ENCODE results near the gene PPP1CC.

The PPP1CC gene

GRCh38 chr12:110684312-110684836, 58.3 kb downstream of the PPP1CC start:
- no peak for DNase-seq

GRCh38 chr12:110683888-110684287, 58.8 kb downstream of the PPP1CC start:
- DNase-seq: no peak

DNA sequence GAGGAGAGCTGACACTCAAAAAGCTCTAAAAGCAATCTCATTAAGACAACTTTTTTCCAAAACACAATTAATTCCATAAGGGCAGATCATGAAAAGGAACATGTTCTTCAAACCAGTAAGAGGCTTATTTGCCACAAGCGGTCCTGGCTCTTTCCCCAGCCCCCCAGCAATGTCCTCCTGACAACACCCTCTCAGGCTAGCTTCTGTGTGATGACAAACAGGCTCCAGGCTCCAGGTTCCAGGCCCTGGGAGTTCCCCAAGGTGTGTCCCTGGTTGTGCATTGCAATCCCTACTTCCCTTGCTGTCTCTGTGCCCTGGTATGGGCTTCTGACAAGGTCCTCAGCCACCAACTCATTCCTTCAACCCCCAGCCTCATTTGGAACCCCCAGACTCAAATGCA, 62.7 kb downstream of the PPP1CC start:
- no peak for DNase-seq

- DNase-seq: no peak
Observed at GRCh38 chr12:110679201-110679600, 63.5 kb downstream of the PPP1CC start.

DNA sequence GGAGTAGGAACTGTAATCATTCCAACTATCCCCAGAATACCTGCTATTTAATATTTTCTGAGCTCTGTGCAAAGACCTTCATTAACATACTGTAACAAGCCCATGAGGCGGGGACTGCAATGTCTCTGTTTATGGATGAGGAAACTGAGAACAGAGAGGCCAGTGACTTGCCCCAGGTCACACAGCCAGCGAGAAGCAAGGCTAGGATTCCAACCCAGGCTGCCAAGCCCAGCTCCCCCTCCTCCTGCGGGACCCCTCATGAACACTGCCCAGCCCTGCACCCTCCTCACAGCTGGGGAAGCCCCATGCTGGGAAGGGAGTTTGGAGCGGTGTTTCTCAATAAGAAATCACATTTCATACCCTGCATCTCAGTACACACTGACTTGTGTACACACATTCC, 64.7 kb downstream of the PPP1CC start:
- DNase-seq: no peak

DNA sequence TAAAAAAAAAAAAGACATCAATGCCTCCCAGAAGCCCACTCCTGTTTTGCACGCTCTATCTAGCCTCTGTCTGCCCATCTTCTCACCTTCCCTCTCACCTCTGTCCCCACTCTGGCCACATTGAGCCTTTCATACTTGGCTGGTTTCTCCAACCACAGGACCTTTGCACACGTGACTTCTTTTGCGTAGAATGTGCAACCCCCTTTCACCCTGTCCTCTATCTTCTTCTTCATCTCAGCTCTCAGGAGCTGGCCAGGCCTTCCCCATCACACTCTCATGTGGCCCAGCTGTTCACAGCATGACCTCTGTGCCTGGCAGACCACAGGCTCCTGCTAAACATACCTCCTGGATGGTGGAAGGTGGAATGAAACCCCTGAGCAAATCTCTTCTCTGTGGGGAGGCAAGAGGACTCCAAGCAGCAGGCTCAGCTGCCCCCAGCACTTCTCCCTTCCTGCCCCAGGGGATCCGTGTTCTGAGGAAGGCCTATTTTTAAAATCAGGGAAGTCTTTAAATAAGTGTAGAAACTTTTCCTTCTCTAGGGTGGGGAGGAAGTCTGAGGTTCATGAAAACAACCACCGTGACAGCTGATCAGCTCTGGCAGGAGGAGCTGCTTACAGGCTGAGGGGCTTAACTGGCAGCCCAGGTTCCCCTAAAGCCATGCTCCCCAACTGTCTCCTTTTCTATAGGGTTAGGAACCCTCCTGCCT, 65.3 kb downstream of the PPP1CC start:
- no peak for DNase-seq

GRCh38 chr12:110676171-110676570, 66.5 kb downstream of the PPP1CC start:
- no peak for DNase-seq

DNA sequence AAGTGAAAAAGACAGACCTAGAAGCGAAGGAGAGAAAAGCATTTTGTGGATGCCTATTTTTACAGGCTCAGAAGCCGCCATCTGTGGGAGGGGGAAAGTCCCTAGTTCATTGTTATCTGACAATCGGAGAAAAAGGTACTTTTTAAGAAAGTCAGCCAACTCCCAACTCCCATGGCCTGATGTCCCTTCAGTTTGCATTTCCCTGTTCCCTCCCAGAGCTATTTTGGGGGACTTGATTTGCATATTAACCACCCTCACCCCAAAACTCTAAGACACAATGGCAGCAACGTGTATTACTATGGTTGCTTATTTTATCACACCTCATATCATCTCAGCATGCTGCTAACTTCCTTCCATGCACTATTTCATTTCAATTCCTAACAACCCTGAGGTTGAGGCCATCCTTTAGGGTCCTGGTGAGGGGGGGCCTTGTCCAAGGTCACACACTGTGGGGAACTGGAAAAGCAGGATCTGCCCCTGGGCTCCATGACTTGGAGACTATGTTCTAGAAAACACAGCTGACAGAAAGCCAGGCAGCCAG, 72.5 kb downstream of the PPP1CC start:
- DNase-seq: no peak
